ENCODE data around the gene C12orf42. TPM values are rescaled to one million over a fixed set of nuclear protein-coding genes. Genes with fewer than 3 reads are reported as not detected.

C12orf42 gene
- total and polyA plus RNA-seq, 2 of the 4 experiments (the other 2 are of a cell fraction): not detected

- Histone ChIP-seq H4K91ac (ENCODE audit: insufficient read depth, low read depth, low read length) (no peak overlapping the region), H4K5ac (ENCODE audit: low read depth, low read length) (no peak overlapping the region), H3K9me1 (ENCODE audit: insufficient read depth, low read length) (no peaks in the 10 kb centered on the region), H3K27me3 (ENCODE audit: control insufficient read depth, insufficient read depth, low read length) (no peaks in the 10 kb centered on the region), H2BK15ac (ENCODE audit: low read depth, low read length) (no peak overlapping the region), H3K4ac (ENCODE audit: low read depth, low read length) (no peak overlapping the region), H3K18ac (ENCODE audit: low read depth, low read length) (no peak overlapping the region), H4K20me1 (ENCODE audit: insufficient read depth, low read length) (no peaks in the 10 kb centered on the region), H3K23ac (ENCODE audit: low read depth, low read length) (no peak overlapping the region), H2AK9ac (replicated peaks; ENCODE audit: low read depth, low read length, poor library complexity) (no peak overlapping the region), H2AK5ac (ENCODE audit: low read depth, low read length) (no peak overlapping the region), H3K27ac (ENCODE audit: insufficient read depth, low read length) (no peak overlapping the region), H2BK20ac (ENCODE audit: low read depth, low read length) (no peak overlapping the region), H2BK120ac (ENCODE audit: low read depth, low read length) (no peak overlapping the region), H3K79me1 (ENCODE audit: low read depth in 1 of 2, low read length in 2 of 2) (no peaks in the 10 kb centered on the region), H3K9ac (ENCODE audit: low read depth, low read length) (no peak overlapping the region), H3K4me2 (ENCODE audit: low read depth, low read length) (no peak overlapping the region), H4K8ac (ENCODE audit: low read depth in 2 of 2, low read length in 2 of 2) (no peak overlapping the region), H2AFZ (replicated peaks; ENCODE audit: low read length, poor library complexity) (no peak overlapping the region), H3K9me3 (ENCODE audit: control insufficient read depth, insufficient read depth, low read length) (0 out of 2 replicates have a peak, but pooled peaks cover 2% of the 10 kb centered on the region), H3K4me1 (ENCODE audit: control insufficient read depth, insufficient read depth, low read length) (no peaks in the 10 kb centered on the region), H3K14ac (replicated peaks; ENCODE audit: low read depth, low read length) (no peak overlapping the region), H2BK5ac (ENCODE audit: low read depth, low read length, poor library complexity, severe bottlenecking) (no peak overlapping the region), H3K36me3 (ENCODE audit: control insufficient read depth, insufficient read depth, low read length) (no peaks in the 10 kb centered on the region), H3K56ac (ENCODE audit: extremely low read depth, insufficient read depth, low read length) (no peak overlapping the region), H3K4me3 (ENCODE audit: insufficient read depth, low read depth, low read length) (no peak overlapping the region)
- POLR2A ChIA-PET (ENCODE audit: unreplicated experiment): no interaction called here
- TF ChIP-seq MXI1 (IDR thresholded peaks at IDR 0.05; ENCODE audit: borderline replicate concordance, low read depth, low read length) (no peak), RCOR1 (IDR thresholded peaks at IDR 0.05; ENCODE audit: insufficient replicate concordance, low read length) (no peak), FOS (IDR thresholded peaks at IDR 0.05; ENCODE audit: low read depth, low read length) (no peak), ELK1 (IDR thresholded peaks at IDR 0.05; ENCODE audit: borderline replicate concordance, low read depth, low read length) (no peak), CEBPB (IDR thresholded peaks at IDR 0.05; ENCODE audit: low read depth, low read length) (no peak), RAD21 (IDR thresholded peaks at IDR 0.05; ENCODE audit: low read length) (no peak), MAFK (IDR thresholded peaks at IDR 0.05; ENCODE audit: low read depth, low read length) (no peak), CTCF (conservative IDR thresholded peaks at IDR 0.05; ENCODE audit: low read depth, low read length) (no peak), BHLHE40 (IDR thresholded peaks at IDR 0.05; ENCODE audit: low read depth, low read length) (no peak), MAZ (IDR thresholded peaks at IDR 0.05; ENCODE audit: borderline replicate concordance, low read depth, low read length) (no peak), USF2 (IDR thresholded peaks at IDR 0.05; ENCODE audit: low read depth, low read length) (no peak), SMC3 (IDR thresholded peaks at IDR 0.05; ENCODE audit: low read depth, low read length) (no peak), RFX5 (IDR thresholded peaks at IDR 0.05; ENCODE audit: low read depth, low read length) (no peak), NFE2L2 (IDR thresholded peaks at IDR 0.05; ENCODE audit: low read depth, low read length) (no peak), CHD1 (IDR thresholded peaks at IDR 0.05; ENCODE audit: low read depth, low read length) (no peak)
- ATAC-seq (ENCODE audit: low read depth): no peak
- in situ Hi-C loops (cut with MboI; ENCODE audit: low sequenced_read_pairs): no loop called here
- WGBS, 2 experiments (ENCODE audit: extremely low coverage in 2 of 2, insufficient read length in 1 of 2): no CpG with 5 or more reads among the region's 1 CpG
- intact Hi-C loops (cut with micrococcal nuclease): no loop called here
- no TSS peak for BruUV-seq (replicated peaks)
- dilution Hi-C loops (cut with HindIII; ENCODE audit: low sequenced_read_pairs, unreplicated experiment): no loop called here
- CTCF ChIA-PET: no interaction called here
- DNase-seq: no peak
Measured at GRCh38 chr12:103441437-103442181, 54.2 kb downstream of the C12orf42 start.

All from IMR-90 (cell line).